T-helper 2 cell treated with Interferon-gamma antibody and Interleukin-4, amounts not matched to agents 5 μg/mL and 100 μg/mL, for 36 hours (primary cell): ENCODE measurements around the gene NFKBIE.

Experiments
- DNase-seq: peaks from one replicate; pipeline ENCODE4 v3.0.0; 2021; ENCODE audit warnings: low spot score
- H3K27ac Mint-ChIP-seq: one replicate; pipeline ENCODE4 v1.8.0; 2021; ENCODE audit warnings: mild to moderate bottlenecking, mixed read lengths
- H3K27me3 Mint-ChIP-seq: one replicate; pipeline ENCODE4 v1.8.0; 2021; ENCODE audit warnings: low read depth, mixed read lengths
- H3K36me3 Mint-ChIP-seq: one replicate; pipeline ENCODE4 v1.8.0; 2021; ENCODE audit warnings: low read depth, mixed read lengths
- H3K4me1 Mint-ChIP-seq: one replicate; pipeline ENCODE4 v1.8.0; 2021; ENCODE audit warnings: low read depth, mixed read lengths
- H3K4me3 Mint-ChIP-seq: one replicate; pipeline ENCODE4 v1.8.0; 2022; ENCODE audit warnings: mild to moderate bottlenecking, moderate library complexity, mixed read lengths
- H3K9me3 Mint-ChIP-seq: one replicate; pipeline ENCODE4 v1.8.0; 2021; ENCODE audit warnings: mixed read lengths

Gene NFKBIE

DNA sequence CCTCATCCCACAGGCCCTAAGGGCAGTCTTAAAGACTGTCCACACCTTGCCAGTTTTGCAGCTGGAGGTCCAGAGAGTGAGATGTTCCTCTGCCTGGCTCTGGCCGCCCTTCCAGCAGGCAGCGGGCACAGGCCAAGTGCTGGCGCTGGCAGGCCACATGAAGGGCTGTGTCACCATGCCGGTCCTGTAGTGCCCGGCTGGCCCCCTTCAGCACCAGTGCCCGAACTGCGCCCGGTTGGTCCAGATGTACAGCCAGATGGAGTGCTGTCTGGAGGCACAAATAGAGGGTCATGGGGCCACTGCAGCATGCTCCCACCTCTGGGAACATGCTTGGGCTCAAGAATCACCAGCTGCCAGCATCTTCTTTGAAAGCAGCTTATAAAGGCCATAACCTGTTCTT is 3.8 kb downstream of the NFKBIE start:
- peaks cover 45% of the 10 kb centered on the region for H3K4me1 Mint-ChIP-seq
- H3K27me3 Mint-ChIP-seq = no peaks in the 10 kb centered on the region
- no peaks in the 10 kb centered on the region for H3K9me3 Mint-ChIP-seq
- H3K4me3 Mint-ChIP-seq = no peak overlapping the region
- DNase-seq = no peak
- no peak overlapping the region for H3K27ac Mint-ChIP-seq
- peaks cover 41% of the 10 kb centered on the region for H3K36me3 Mint-ChIP-seq

DNA sequence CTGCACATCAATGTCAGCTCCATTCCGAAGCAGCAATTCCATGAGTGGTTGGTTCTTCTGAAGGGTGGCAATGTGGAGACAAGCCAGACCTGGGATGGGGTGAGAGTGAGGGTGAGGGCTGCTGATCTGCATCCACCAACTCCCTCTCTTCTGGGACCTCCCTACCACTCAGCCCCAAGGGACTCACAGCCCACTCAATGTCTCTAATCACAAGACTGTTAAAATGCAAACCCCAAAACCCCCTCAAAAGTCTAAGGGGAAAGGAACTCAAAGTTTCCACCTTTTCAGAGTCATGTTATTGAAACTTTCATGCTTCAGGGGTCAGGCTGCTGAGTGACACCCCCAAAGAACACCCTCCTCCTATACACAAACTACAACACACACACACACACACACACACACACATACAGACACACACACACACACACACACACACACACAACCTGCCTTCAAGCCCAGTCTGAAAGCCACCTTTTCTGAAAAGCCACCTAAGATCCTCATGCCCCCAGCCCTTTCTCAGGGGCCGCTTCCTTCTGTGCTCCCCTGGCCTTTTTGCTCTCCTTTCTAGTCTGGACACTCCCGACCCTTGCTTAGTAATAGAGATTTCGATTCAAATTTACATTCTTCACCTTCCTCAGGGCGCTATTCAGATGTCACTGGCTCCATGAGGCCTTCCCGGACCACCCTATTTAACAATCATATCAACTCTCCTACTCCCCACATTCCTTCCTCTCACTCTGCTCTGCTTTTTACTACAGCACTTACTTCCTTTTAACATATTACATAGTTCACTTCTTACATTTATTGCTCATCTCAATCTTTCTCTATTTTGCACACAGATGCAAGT is 4.7 kb downstream of the NFKBIE start:
- Mint-ChIP-seq H3K4me3 (no peak overlapping the region), H3K4me1 (peaks cover 49% of the 10 kb centered on the region), H3K36me3 (peaks cover 44% of the 10 kb centered on the region), H3K27ac (peak overlapping the region; percentile 2), H3K9me3 (no peaks in the 10 kb centered on the region), H3K27me3 (no peaks in the 10 kb centered on the region)
- no peak for DNase-seq

DNA sequence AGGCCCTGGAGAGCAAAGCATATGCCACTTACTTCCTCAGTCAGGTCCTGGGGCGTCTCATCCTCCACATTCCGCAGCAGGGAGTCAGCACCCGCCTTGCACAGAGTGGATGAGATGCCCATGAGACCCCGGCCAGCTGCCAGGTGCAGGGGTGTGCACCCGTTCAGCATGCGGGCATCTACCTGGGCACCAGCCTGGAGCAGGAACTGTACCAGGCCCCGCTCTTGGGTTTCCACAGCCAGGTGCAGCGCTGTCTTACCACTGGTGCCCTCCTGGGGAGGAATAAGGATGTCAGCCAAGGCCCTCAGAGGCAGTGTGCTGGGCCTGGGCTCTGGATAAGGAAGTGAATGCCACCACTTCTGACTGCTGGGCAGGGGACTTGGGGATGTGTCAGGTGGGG is 5.3 kb downstream of the NFKBIE start:
- Mint-ChIP-seq H3K27me3 (no peaks in the 10 kb centered on the region), H3K4me3 (no peak overlapping the region), H3K36me3 (peaks cover 51% of the 10 kb centered on the region), H3K9me3 (no peaks in the 10 kb centered on the region), H3K27ac (no peak overlapping the region), H3K4me1 (peaks cover 52% of the 10 kb centered on the region)
- no peak for DNase-seq

DNA sequence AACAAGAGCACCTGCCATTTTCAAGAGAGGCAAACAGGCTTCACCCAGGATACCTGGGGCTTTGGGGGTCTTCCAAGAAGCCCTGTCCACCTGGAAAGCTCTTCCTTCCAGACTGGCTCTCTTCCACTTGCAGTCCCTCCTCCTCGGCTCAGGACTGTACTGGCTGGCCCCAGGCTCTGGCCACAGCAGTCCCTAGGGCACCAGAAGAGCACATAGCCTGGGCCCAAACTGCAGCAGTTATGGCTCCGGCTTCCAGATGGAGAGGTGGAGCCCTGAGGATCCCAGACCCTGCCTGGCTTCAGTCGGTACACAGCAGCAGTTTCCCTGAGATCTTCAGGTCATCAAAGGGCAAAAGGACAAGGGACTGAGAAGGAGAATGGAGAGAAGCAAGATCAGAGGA is 6.4 kb downstream of the NFKBIE start:
- H3K36me3 Mint-ChIP-seq = peaks cover 57% of the 10 kb centered on the region
- peaks cover 49% of the 10 kb centered on the region for H3K4me1 Mint-ChIP-seq
- no peak for DNase-seq
- peak overlapping the region; percentile 88 for H3K27ac Mint-ChIP-seq
- H3K27me3 Mint-ChIP-seq = no peaks in the 10 kb centered on the region
- H3K4me3 Mint-ChIP-seq = peak overlapping the region; percentile 83
- H3K9me3 Mint-ChIP-seq = no peaks in the 10 kb centered on the region

DNA sequence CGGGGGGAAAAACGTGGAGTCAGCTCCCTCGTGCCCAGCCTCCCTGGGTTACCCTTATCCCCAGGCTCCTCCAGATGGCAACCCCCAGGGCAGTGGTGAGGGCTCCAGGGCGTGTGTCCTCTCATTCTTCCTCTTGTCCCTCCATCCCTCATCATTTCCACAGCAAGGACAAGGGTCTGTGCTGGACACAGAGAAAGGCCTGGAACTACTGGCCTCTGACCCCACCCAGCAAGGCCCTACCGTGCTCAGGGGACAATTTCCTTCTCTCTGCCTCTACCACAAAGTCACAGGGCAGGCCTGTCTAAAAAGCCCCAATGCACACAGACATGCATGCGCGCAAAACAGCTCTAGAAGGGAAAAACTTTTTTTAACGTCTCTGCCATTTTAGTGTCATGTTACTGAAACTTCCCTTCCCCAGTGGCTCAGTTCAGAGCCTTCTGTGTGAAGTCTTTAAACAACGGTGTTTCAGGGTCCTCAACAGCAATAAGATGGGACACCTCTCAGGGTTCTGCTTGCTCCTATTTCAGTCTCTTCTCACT is 7.0 kb downstream of the NFKBIE start:
- Mint-ChIP-seq H3K27ac (peak overlapping the region; percentile 88), H3K9me3 (no peaks in the 10 kb centered on the region), H3K27me3 (no peaks in the 10 kb centered on the region), H3K4me1 (peaks cover 48% of the 10 kb centered on the region), H3K36me3 (peaks cover 59% of the 10 kb centered on the region), H3K4me3 (peak overlapping the region; percentile 83)
- DNase-seq = no peak

DNA sequence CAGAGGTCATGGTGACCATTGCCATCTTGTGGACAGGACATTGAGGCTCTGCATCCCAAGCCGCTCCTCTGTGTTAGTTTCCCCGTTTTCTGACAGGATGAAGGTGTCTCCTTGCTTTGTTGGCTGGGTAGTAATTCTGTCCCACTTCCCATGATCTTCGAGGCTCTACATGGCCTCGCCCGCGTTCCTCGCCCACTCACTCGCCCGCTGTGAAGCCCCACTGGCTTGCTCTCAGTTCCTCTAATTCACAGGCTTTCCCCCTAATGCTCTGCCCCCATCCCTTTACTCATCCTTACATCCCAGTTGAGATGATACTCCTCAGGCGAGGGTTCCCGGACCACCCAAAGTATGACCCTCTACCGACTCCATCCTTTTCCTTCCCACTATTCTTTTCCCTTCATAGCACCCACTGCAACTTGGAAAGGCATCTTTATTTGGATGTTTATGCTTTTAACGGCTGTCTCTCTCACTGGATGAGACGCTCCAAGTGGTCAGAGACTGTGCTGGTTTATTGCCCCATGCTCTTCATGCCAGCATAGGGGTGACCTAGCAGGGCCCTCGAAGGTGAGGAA is 7.5 kb downstream of the NFKBIE start:
- peak overlapping the region; percentile 83 for H3K4me3 Mint-ChIP-seq
- no peaks in the 10 kb centered on the region for H3K27me3 Mint-ChIP-seq
- no peaks in the 10 kb centered on the region for H3K9me3 Mint-ChIP-seq
- peaks cover 60% of the 10 kb centered on the region for H3K36me3 Mint-ChIP-seq
- DNase-seq = no peak
- H3K4me1 Mint-ChIP-seq = peaks cover 47% of the 10 kb centered on the region
- peak overlapping the region; percentile 88 for H3K27ac Mint-ChIP-seq

DNA sequence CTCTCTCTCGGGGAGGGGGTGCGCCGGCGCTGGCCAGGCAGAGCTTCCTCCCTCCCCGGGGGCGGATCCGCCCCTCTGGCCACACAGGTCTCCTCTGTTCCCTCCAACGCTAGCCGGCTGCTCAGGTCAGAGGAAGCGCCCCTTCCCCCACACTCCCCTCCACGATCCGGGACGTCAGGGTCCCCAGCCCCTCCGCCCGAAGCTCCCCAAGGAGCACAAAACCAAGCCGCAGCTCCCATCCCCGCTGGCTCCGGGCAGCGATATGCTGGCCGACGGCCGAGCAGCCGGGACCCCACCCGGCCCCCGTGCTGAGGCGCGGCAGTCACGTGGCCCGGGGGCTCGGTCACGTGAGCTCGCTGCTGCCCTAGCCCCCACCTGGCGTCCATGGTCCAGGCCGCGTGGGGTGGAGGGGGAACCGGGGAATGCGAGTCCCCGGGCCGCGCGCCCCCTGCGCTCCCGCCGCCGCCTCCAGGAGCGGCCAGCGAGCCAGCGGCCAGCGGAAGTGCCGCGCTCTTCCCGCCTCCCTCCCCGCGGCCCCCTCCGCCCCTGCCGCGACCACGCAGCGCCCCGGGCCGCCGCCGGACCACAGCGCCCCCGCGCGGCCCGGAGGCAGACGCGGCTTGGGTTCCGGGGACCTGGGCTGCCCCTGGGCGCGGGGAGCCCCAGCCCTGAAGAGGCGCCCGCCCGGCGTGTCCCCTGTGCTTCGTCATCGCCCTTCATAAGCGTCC is 8.2 kb downstream of the NFKBIE start, which contains the start of gene SLC35B2:
TSS of gene SLC35B2 (minus strand) at position 504 of the 728 bp plus-strand sequence. CDS start at position 386, 118 bp downstream.
- Mint-ChIP-seq H3K4me3 (peak within 1 kb of the TSS; percentile 86), H3K36me3 (peaks cover 61% of the 10 kb centered on the region), H3K27me3 (no peaks in the 10 kb centered on the region), H3K4me1 (peaks cover 43% of the 10 kb centered on the region), H3K27ac (peak within 1 kb of the TSS; percentile 88), H3K9me3 (no peaks in the 10 kb centered on the region)
- peak; percentile 76 for DNase-seq

DNA sequence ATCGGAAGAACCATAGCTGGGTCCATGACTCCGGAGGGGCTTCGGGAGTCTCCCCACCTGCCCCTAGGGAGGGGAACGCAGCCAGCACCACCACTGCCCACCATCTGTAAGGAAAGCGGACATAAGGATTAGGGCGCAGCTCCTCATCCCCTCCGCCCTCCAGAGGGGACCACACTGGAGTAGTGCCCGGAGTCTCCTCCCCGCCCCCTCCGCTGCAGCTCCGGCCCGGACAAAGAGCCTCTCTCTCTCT is 8.7 kb downstream of the NFKBIE start:
- Mint-ChIP-seq H3K4me1 (peaks cover 42% of the 10 kb centered on the region), H3K27ac (peak overlapping the region; percentile 78), H3K9me3 (no peaks in the 10 kb centered on the region), H3K4me3 (peak overlapping the region; percentile 86), H3K36me3 (peaks cover 66% of the 10 kb centered on the region), H3K27me3 (no peaks in the 10 kb centered on the region)
- DNase-seq = no peak

DNA sequence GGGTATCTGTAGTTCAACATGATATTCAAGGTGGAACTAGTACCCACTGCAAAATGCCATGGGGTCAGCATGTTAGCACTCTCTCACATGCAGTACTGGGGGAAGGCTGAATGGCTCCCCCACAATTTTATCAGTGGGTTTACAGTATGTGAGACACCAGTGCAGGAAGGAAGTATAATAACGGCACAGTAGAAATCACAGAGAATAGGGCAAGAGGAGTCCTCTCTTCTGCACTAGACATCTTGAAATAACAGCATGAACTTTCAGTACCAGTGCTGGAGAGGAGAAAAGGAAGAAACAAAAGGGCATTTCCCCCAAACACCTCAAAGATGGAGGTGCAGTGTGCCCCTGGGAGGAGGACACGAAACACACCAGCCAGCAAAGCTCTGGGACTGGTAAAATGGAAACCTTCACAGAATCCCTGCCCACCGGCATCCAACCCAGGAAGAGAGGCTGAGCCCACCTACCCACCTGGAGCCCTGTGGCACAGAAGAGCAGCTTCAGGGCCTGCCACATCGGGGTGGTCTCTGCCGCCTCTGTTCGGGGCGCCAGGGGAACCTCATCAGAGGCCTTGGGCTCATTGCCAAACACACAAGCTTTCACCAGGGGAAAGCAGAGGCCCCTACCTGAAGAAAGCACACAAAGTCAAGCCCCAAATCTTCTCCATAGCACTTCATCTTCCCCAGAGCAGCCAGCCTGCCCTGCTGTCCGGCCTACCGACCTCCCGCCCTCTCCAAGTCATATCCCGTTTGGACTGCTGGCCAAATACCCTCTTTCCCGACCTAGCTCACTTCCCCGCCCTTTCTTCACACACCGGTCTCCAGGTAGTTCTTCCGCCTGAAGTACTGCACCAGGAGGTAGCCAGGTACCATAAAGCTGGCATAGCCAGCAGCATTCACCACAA is 9.2 kb downstream of the NFKBIE start:
- Mint-ChIP-seq H3K27me3 (no peaks in the 10 kb centered on the region), H3K27ac (peak overlapping the region; percentile 78), H3K4me1 (peaks cover 43% of the 10 kb centered on the region), H3K9me3 (no peaks in the 10 kb centered on the region), H3K4me3 (peak overlapping the region; percentile 86), H3K36me3 (peaks cover 69% of the 10 kb centered on the region)
- DNase-seq = no peak

DNA sequence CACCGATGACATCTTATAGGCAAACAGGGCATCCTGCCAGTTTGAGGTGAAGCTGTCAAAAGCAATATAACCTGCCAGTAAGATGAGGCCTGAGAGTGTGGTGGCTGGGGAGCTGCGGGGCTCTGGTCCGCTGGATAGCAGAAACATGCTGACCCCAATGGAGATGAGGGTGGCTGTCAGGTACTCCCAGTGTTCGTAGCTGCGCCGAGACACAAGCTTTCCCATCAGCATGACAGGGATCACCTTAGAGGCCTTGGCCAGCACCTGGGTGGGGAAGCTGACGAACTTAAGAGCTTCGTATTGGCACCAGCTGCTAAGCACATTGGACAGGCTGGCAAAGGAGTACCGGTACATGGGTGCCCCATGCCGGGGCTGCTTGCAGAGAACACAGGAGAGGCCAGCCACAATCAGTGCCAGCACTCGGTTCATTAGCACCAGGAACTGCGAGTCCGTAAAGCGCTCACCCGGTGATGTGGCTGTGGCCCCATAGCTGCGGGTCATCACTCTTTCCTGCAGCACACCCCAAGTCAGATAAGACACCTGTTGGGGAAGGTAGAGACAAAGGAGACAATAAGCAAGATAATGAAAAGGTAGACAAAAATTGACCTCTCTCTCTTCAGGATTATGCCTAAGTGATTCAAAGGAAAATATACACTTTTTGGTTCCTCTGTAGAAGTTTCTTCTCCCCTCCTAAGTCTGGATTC is 10.1 kb downstream of the NFKBIE start:
- Mint-ChIP-seq H3K4me1 (peaks cover 43% of the 10 kb centered on the region), H3K27ac (peak overlapping the region; percentile 78), H3K36me3 (peaks cover 74% of the 10 kb centered on the region), H3K9me3 (no peaks in the 10 kb centered on the region), H3K4me3 (peak overlapping the region; percentile 86), H3K27me3 (no peaks in the 10 kb centered on the region)
- no peak for DNase-seq

DNA sequence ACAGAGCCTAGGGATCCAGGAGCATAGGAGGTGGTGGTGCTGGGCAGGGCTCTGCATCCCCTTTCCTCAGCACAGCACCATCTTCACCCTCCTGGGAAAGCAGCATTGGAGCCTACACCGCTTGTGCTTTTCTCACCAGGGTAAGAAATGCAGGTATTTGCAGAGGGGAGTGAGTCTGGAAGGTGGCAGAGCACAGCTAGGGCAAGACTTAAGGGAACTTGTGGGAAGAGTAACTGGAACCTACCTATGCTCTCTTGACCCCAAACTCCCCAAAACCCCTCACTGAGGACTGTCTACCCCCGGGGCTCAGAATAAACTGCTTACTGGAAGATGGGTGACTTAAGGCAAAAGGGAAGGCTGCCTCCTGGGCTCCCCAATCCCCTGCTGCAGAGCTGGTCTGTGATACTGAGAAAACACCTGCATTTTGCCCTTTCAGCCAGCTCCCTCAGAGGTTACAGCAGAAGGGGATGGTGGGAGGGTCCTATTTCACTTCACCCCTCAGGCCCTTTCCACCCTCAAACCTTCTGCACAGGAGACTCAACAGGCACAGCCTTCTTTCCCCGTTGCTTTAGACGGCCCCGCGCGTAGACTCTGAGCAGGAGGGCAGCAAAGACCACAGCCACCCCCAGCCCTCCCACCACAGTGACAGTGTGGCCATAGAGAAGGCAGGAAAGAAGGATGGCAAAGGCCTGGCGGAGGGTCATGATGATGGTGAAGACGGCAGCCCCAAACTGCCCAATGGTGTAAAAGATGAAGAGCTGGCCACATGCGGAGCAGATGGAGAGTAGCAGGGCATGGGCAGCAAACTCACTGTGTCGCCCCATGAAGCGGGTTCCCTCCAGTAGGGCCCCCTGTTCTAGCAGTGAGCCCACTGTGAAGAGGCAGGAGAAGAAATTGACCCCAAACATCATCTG is 10.9 kb downstream of the NFKBIE start:
- Mint-ChIP-seq H3K27me3 (no peaks in the 10 kb centered on the region), H3K4me3 (no peak overlapping the region), H3K9me3 (no peaks in the 10 kb centered on the region), H3K4me1 (peaks cover 51% of the 10 kb centered on the region), H3K36me3 (peaks cover 76% of the 10 kb centered on the region), H3K27ac (peak overlapping the region; percentile 24)
- DNase-seq = no peak
